Fibroblast of mammary gland (primary cell): Measurements from ENCODE around the gene RPL21.

Source experiments
- DNase-seq: peaks from one replicate; pipeline ENCODE4 v3.0.0-alpha.2; 2010; ENCODE audit warnings: low read depth
- H3K4me3 ChIP-seq: 2 replicates; pipeline ENCODE4 v1.5.1; 2011; ENCODE audit warnings: low read depth, mild to moderate bottlenecking, low read length, moderate library complexity; ENCODE audit not compliant: control insufficient read depth
- CTCF ChIP-seq: conservative IDR thresholded peaks from 2 replicates; pipeline ENCODE4 v1.5.1; 2011; ENCODE audit warnings: low read depth, low read length, inconsistent platforms; ENCODE audit not compliant: control insufficient read depth, insufficient read depth

RPL21 gene

GRCh38 chr13:27257648-27258253 lies 6.4 kb downstream of the RPL21 start:
- no peak for TF ChIP-seq CTCF
- DNase-seq, result no peak
- H3K4me3 ChIP-seq, result no peak overlapping the region

DNA sequence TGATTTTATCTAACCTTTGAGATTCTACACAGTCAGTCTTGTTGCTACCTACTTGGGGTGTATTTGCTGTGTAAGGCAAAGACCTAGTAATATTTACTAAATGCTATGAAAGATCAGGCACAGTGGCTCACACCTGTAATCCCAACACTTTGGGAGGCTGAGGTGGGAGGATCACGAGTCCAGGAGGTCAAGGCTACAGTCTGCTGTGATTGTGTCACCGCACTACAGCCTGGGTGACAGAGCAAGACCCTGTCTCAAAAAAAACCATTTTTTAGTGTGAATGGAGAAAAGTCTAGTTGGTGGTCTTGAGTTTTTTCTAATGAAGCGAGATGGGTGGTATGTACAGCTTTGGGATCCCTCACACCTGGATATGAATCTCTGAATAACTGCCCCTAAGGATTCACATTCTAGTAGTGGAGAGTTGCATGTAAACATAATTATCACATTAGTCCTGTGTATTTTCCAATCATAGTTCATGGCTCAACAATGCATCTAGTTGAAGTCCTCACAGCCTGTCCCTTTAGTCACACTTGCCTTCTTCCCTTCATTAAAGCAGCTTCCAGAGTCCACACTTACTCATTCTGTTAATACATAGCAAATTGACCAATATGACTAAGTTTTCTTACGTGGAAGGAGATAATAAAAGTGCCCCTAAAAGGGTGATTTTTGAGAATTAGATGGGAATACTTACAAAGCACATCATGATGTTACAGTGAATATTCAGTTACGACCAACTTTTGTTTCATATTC lies 7.5 kb downstream of the RPL21 start:
- no peak overlapping the region for H3K4me3 ChIP-seq
- TF ChIP-seq CTCF, result no peak
- DNase-seq, result no peak

DNA sequence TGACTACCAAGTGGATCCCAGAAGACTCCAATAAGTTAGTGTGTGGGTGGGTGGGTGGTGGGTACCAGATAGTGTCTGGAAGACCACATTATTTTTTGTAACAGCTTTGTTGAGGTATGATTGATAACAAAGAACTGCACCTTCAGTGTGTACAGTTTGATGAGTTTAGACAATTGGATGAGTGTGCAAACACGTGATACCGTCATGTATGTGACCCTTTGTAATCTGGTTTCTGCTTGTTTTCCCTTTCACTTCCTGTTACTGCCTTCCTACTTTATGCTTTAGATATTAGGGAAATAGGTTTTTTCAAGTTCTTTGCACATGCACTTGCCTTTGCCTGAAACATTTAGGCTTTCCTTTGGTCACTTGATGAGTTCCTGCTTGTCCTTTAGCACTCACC lies 8.5 kb downstream of the RPL21 start:
- no peak overlapping the region for H3K4me3 ChIP-seq
- DNase-seq, result no peak
- TF ChIP-seq CTCF, result no peak

DNA sequence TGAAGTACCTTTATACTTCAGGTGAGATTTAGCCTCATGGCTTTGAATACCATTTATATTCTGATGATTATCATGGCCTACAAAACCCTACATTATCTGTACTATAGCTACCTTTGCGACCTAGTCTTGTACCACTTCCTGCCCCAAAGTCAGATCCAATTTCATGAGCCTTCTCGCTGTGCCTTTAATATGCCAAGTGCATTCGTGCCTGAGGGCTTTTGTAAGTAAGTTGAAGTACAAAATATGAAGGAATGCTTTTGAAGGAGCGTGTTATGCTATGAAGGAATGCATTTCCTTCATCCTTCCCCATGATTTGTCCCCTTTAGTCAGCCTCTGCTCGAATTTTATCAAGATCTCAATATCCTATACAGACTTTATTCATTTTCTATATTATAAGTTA lies 10.0 kb downstream of the RPL21 start:
- DNase-seq, result no peak
- no peak for TF ChIP-seq CTCF
- H3K4me3 ChIP-seq, result no peak overlapping the region

DNA sequence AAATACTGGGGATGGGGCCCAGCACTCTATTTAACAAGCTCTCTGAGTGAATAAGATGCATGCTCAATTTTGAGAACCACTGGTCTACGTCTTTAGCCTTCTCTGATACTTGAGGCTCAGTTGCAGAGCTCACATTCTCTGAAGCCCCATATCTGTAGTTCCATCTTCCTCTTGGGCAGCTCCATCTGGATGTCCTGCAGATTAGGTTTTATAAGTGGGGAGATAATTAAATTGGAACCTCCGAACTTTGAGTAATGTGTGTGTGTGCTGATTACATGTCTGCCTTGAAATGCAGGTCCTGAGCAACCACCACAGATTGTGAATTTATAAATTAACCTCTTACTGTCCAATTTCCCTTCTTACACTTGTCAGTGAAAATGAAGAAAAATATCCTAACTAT lies 12.1 kb downstream of the RPL21 start:
- no peak overlapping the region for H3K4me3 ChIP-seq
- TF ChIP-seq CTCF, result no peak
- no peak for DNase-seq

- no peak overlapping the region for H3K4me3 ChIP-seq
- no peak for TF ChIP-seq CTCF
- peak; percentile 78 for DNase-seq
Observed at GRCh38 chr13:27264181-27264580, 12.8 kb downstream of the RPL21 start.
